ENCODE data around the gene TBL3.

The TBL3 gene

GRCh38 chr16:1999866-2000514 is 28.1 kb downstream of the TBL3 start:
- H3K4me3 ChIP-seq (replicated peaks; ENCODE audit: low read depth, low read length), result no peak overlapping the region
- DNase-seq (ENCODE audit: extremely low read depth, low read depth), result no peak
- TF ChIP-seq CTCF (IDR thresholded peaks at IDR 0.05; ENCODE audit: low read depth, low read length, missing control alignments), result no peak

GRCh38 chr16:2001035-2001434 is 29.2 kb downstream of the TBL3 start:
- H3K4me3 ChIP-seq (replicated peaks; ENCODE audit: low read depth, low read length), result no peak overlapping the region
- TF ChIP-seq CTCF (IDR thresholded peaks at IDR 0.05; ENCODE audit: low read depth, low read length, missing control alignments), result no peak
- DNase-seq (ENCODE audit: extremely low read depth, low read depth), result no peak

GRCh38 chr16:2001456-2002355 is 29.9 kb downstream of the TBL3 start:
- H3K4me3 ChIP-seq (replicated peaks; ENCODE audit: low read depth, low read length), result no peak overlapping the region
- no peak for DNase-seq (ENCODE audit: extremely low read depth, low read depth)
- no peak for TF ChIP-seq CTCF (IDR thresholded peaks at IDR 0.05; ENCODE audit: low read depth, low read length, missing control alignments)

GRCh38 chr16:2002406-2003230 is 30.8 kb downstream of the TBL3 start:
- H3K4me3 ChIP-seq (replicated peaks; ENCODE audit: low read depth, low read length), result no peak overlapping the region
- no peak for TF ChIP-seq CTCF (IDR thresholded peaks at IDR 0.05; ENCODE audit: low read depth, low read length, missing control alignments)
- DNase-seq (ENCODE audit: extremely low read depth, low read depth), result no peak

GRCh38 chr16:2003231-2003826 is 31.5 kb downstream of the TBL3 start:
- TF ChIP-seq CTCF (IDR thresholded peaks at IDR 0.05; ENCODE audit: low read depth, low read length, missing control alignments), result no peak
- H3K4me3 ChIP-seq (replicated peaks; ENCODE audit: low read depth, low read length), result no peak overlapping the region
- DNase-seq (ENCODE audit: extremely low read depth, low read depth), result no peak
